ENCODE measurements around the gene UGT1A1. TPM values are rescaled to one million over a fixed set of nuclear protein-coding genes. Genes with fewer than 3 reads are reported as not detected.

UGT1A1 gene
- total and polyA plus RNA-seq, 2 experiments from 2014 or later, result not detected

- Histone ChIP-seq H3K4me1 (ENCODE audit: low read depth) (no peaks in the 10 kb centered on the region), H3K27me3 (no peaks in the 10 kb centered on the region), H3K27ac (no peak overlapping the region), H3K9me3 (ENCODE audit: low read depth) (no peaks in the 10 kb centered on the region), H3K36me3 (no peaks in the 10 kb centered on the region), H3K4me3 (no peak overlapping the region)
- TF ChIP-seq CTCF (IDR thresholded peaks at IDR 0.05; ENCODE audit: low read depth, low read length), result no peak
- no peak for DNase-seq (ENCODE audit: low read depth in 1 of 2, low spot score in 1 of 2)
Measured at GRCh38 chr2:233780771-233781170, 20.7 kb downstream of the UGT1A1 start.

GRCh38 chr2:233789554-233789953 lies 29.5 kb downstream of the UGT1A1 start:
- H3K27me3 ChIP-seq, result no peaks in the 10 kb centered on the region
- no peak overlapping the region for H3K27ac ChIP-seq
- H3K9me3 ChIP-seq (ENCODE audit: low read depth), result no peaks in the 10 kb centered on the region
- no peak overlapping the region for H3K4me3 ChIP-seq
- H3K36me3 ChIP-seq, result no peaks in the 10 kb centered on the region
- H3K4me1 ChIP-seq (ENCODE audit: low read depth), result no peaks in the 10 kb centered on the region
- DNase-seq (ENCODE audit: low read depth in 1 of 2, low spot score in 1 of 2), result no peak
- no peak for TF ChIP-seq CTCF (IDR thresholded peaks at IDR 0.05; ENCODE audit: low read depth, low read length)

GRCh38 chr2:233791151-233791882 lies 31.2 kb downstream of the UGT1A1 start:
- no peak overlapping the region for H3K27ac ChIP-seq
- no peak for DNase-seq (ENCODE audit: low read depth in 1 of 2, low spot score in 1 of 2)
- H3K4me3 ChIP-seq, result no peak overlapping the region
- H3K9me3 ChIP-seq (ENCODE audit: low read depth), result no peaks in the 10 kb centered on the region
- no peaks in the 10 kb centered on the region for H3K27me3 ChIP-seq
- no peak for TF ChIP-seq CTCF (IDR thresholded peaks at IDR 0.05; ENCODE audit: low read depth, low read length)
- no peaks in the 10 kb centered on the region for H3K4me1 ChIP-seq (ENCODE audit: low read depth)
- H3K36me3 ChIP-seq, result no peaks in the 10 kb centered on the region

GRCh38 chr2:233791883-233792329 lies 31.8 kb downstream of the UGT1A1 start:
- Histone ChIP-seq H3K9me3 (ENCODE audit: low read depth) (no peaks in the 10 kb centered on the region), H3K4me3 (no peak overlapping the region), H3K27ac (no peak overlapping the region), H3K4me1 (ENCODE audit: low read depth) (no peaks in the 10 kb centered on the region), H3K36me3 (no peaks in the 10 kb centered on the region), H3K27me3 (no peaks in the 10 kb centered on the region)
- TF ChIP-seq CTCF (IDR thresholded peaks at IDR 0.05; ENCODE audit: low read depth, low read length), result no peak
- no peak for DNase-seq (ENCODE audit: low read depth in 1 of 2, low spot score in 1 of 2)

GRCh38 chr2:233792720-233793119 lies 32.6 kb downstream of the UGT1A1 start:
- no peak for DNase-seq (ENCODE audit: low read depth in 1 of 2, low spot score in 1 of 2)
- no peaks in the 10 kb centered on the region for H3K27me3 ChIP-seq
- no peaks in the 10 kb centered on the region for H3K36me3 ChIP-seq
- H3K9me3 ChIP-seq (ENCODE audit: low read depth), result no peaks in the 10 kb centered on the region
- no peak for TF ChIP-seq CTCF (IDR thresholded peaks at IDR 0.05; ENCODE audit: low read depth, low read length)
- H3K27ac ChIP-seq, result no peak overlapping the region
- H3K4me1 ChIP-seq (ENCODE audit: low read depth), result no peaks in the 10 kb centered on the region
- no peak overlapping the region for H3K4me3 ChIP-seq

Measured in cardiac muscle cell (in vitro differentiated cells and primary cell).